Measurements from ENCODE around the gene MOGAT3. TPM values are rescaled to one million over a fixed set of nuclear protein-coding genes. Genes with fewer than 3 reads are reported as not detected.

Gene MOGAT3
- total and polyA plus RNA-seq, 9 of the 15 experiments (the other 6 are each of a cell fraction or from before 2014, with no cell fraction given), result 0.07 to 0.17 (median 0.13) TPM; not detected in 6

DNA sequence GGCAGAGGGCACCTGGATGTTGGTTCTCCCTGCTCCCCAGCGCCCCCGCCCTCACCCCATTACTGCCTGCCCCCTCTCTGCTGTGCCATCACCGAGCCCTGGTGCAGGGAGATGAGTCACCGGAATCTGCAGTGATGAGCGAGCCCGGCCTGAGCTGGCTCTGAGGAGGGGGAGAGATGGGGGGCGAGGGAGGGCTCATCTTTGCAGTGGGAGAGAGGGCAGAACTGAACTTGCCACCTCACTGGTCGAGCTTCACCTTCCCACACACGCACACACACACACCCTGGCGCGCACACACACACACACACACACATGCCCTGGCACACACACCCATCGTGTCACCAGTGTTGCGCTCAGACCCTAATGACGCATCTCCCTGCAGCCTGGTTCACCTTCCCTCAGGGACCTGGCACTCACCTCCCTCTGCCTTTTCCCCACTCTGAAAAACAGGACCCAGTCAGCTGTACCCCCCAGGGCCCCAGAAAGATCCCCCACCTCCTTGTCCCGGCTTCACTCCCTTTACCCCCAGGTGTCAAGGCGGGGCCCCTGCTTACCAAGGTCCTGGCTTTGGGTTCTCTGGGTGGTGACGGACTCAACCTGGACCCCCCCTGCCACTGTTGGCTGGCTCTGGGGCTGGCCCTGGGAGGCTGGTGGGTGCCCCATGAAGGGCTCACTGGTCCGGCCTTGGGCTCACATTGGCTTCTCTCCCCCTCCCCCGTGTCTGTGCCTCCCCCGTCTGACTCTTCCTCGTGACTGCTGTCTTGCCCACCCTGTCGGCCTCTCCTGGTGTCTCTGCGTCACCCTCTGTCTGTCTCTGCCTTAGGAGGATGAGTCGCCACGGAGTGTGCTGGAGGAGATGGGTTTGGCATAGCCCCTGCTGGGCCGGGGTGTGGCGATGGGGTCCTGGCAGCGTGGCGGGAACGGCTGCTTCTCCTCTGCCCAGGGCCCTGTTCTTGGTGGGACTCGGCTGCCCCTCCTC lies 40.9 kb downstream of the MOGAT3 start:
- Histone ChIP-seq H3K4me3 (no peak overlapping the region), H3K4me1 (replicated peaks in 1 of 2; ENCODE audit: control insufficient read depth in 2 of 2, insufficient read depth in 2 of 2, low read length in 2 of 2) (peaks cover 30 to 58% of the 10 kb centered on the region in 2 experiments), H4K20me1 (replicated peaks; ENCODE audit: control insufficient read depth, insufficient read depth, low read length) (peaks cover 9% of the 10 kb centered on the region), H3K9ac (ENCODE audit: insufficient read depth in 1 of 2, low read depth in 2 of 2, low read length in 2 of 2) (peak overlapping the region in 1 of 2 experiments; percentile 18; a peak in 1 of 4 replicates), H3K4me2 (ENCODE audit: insufficient read depth, low read length) (no peak overlapping the region), H3K9me1 (ENCODE audit: control insufficient read depth, insufficient read depth, low read length) (no peaks in the 10 kb centered on the region), H3K27me3 (ENCODE audit: control insufficient read depth in 2 of 2, insufficient read depth in 2 of 2, low read length in 2 of 2) (peaks cover 3 to 13% of the 10 kb centered on the region in 2 experiments; a peak in 2 of 5 replicates), H3K36me3 (ENCODE audit: control insufficient read depth, insufficient read depth, low read length) (peaks cover 44% of the 10 kb centered on the region; the same call in 2 of the 3 replicates), H3K27ac (ENCODE audit: extremely low read depth, low read depth, low read length) (no peak overlapping the region), H3K79me2 (ENCODE audit: control insufficient read depth, insufficient read depth, low read length) (peaks cover 8% of the 10 kb centered on the region), H2AFZ (ENCODE audit: low read depth, low read length) (no peak overlapping the region), H3K9me3 (replicated peaks; ENCODE audit: control insufficient read depth, insufficient read depth, low read depth, low read length) (no peaks in the 10 kb centered on the region)
- in situ Hi-C loops (cut with MboI), result no loop called here
- ChIA-PET POLR2A (interaction anchor here (0.5 to 0.6 kb wide), 2 partner anchors 14 to 334 kb away, joined by 4 read pairs; no protein-coding TSS in a partner anchor), CTCF (ENCODE audit: low intra/inter-chr PET ratio) (no interaction called here)
- BruUV-seq (replicated peaks), result no TSS peak
- TF ChIP-seq DMBX1 (CRISPR knock-in tag; IDR thresholded peaks at IDR 0.05; ENCODE audit: borderline replicate concordance) (no peak), MEF2D (tag; conservative IDR thresholded peaks at IDR 0.05; ENCODE audit: low read depth) (no peak), ESRRB (CRISPR knock-in tag; IDR thresholded peaks at IDR 0.05; ENCODE audit: borderline replicate concordance) (no peak), EP300 (IDR thresholded peaks at IDR 0.05; ENCODE audit: low read length) (no peak)
- TF ChIP-seq, protein P1, sequence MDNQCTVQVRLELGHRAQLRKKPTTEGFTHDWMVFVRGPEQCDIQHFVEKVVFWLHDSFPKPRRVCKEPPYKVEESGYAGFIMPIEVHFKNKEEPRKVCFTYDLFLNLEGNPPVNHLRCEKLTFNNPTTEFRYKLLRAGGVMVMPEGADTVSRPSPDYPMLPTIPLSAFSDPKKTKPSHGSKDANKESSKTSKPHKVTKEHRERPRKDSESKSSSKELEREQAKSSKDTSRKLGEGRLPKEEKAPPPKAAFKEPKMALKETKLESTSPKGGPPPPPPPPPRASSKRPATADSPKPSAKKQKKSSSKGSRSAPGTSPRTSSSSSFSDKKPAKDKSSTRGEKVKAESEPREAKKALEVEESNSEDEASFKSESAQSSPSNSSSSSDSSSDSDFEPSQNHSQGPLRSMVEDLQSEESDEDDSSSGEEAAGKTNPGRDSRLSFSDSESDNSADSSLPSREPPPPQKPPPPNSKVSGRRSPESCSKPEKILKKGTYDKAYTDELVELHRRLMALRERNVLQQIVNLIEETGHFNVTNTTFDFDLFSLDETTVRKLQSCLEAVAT (IDR thresholded peaks at IDR 0.05), result no peak
- no peak for ATAC-seq
- DNase-seq (ENCODE audit: extremely low read depth in 1 of 4, low spot score in 3 of 4), result no peak
- no peak for FAIRE-seq
- 77% methylated on average over 28 of the region's 31 CpGs for WGBS (ENCODE audit: insufficient coverage, low coverage, missing lambda C conversion rate)
- intact Hi-C loops (cut with micrococcal nuclease), result no loop called here

Data from K562 (cell line).